ENCODE results near the gene HAAO.

HAAO gene

GRCh38 chr2:42722320-42723190 is 69.8 kb downstream of the HAAO start:
- no peaks in the 10 kb centered on the region for H3K36me3 ChIP-seq (ENCODE audit: control insufficient read depth, insufficient read depth, low read length)
- peaks cover 5% of the 10 kb centered on the region for H3K4me1 ChIP-seq (ENCODE audit: control insufficient read depth, low read depth, low read length)
- peak overlapping the region; percentile 26 for H3K56ac ChIP-seq (ENCODE audit: low read length)
- no peaks in the 10 kb centered on the region for H3K79me2 ChIP-seq (ENCODE audit: control insufficient read depth, insufficient read depth, low read length)
- no peak overlapping the region for H2BK5ac ChIP-seq (ENCODE audit: low read length)
- no peak overlapping the region for H4K5ac ChIP-seq (ENCODE audit: low read length)
- peak overlapping the region; percentile 64 for H3K18ac ChIP-seq (ENCODE audit: low read length)
- no peaks in the 10 kb centered on the region for H3K27me3 ChIP-seq (ENCODE audit: insufficient read depth, low read length, poor library complexity)
- no peak overlapping the region for H4K8ac ChIP-seq (ENCODE audit: low read depth, low read length)
- no peak overlapping the region for H3K4me3 ChIP-seq (ENCODE audit: low read length)
- DNase-seq: peak; percentile 94
- WGBS (ENCODE audit: extremely low coverage, insufficient coverage, low lambda C conversion rate): no CpG with 5 or more reads among the region's 7 CpGs
- no peaks in the 10 kb centered on the region for H3K79me1 ChIP-seq (ENCODE audit: low read length)
- no peak overlapping the region for H2BK15ac ChIP-seq (replicated peaks; ENCODE audit: low read depth)
- H3K4ac ChIP-seq (ENCODE audit: low read depth, low read length): no peak overlapping the region
- no peak overlapping the region for H2AK5ac ChIP-seq (ENCODE audit: low read length)
- no peak overlapping the region for H2BK120ac ChIP-seq (ENCODE audit: low read depth, low read length)
- H3K23ac ChIP-seq (ENCODE audit: low read length): no peak overlapping the region
- no peak overlapping the region for H3K9ac ChIP-seq (ENCODE audit: low read length)
- no peak overlapping the region for H3K27ac ChIP-seq (ENCODE audit: low read depth, low read length)
- H3K4me2 ChIP-seq (ENCODE audit: low read length): no peak overlapping the region

- Histone ChIP-seq H3K4ac (ENCODE audit: low read depth, low read length) (no peak overlapping the region), H3K36me3 (ENCODE audit: control insufficient read depth, insufficient read depth, low read length) (no peaks in the 10 kb centered on the region), H2BK5ac (ENCODE audit: low read length) (no peak overlapping the region), H3K4me1 (ENCODE audit: control insufficient read depth, low read depth, low read length) (peaks cover 5% of the 10 kb centered on the region), H3K23ac (ENCODE audit: low read length) (no peak overlapping the region), H3K4me3 (ENCODE audit: low read length) (no peak overlapping the region), H2AK5ac (ENCODE audit: low read length) (no peak overlapping the region), H3K27me3 (ENCODE audit: insufficient read depth, low read length, poor library complexity) (no peaks in the 10 kb centered on the region), H4K8ac (ENCODE audit: low read depth, low read length) (no peak overlapping the region), H3K18ac (ENCODE audit: low read length) (peak overlapping the region; percentile 64), H3K79me1 (ENCODE audit: low read length) (no peaks in the 10 kb centered on the region), H2BK15ac (replicated peaks; ENCODE audit: low read depth) (no peak overlapping the region), H3K79me2 (ENCODE audit: control insufficient read depth, insufficient read depth, low read length) (no peaks in the 10 kb centered on the region), H2BK120ac (ENCODE audit: low read depth, low read length) (no peak overlapping the region), H3K4me2 (ENCODE audit: low read length) (no peak overlapping the region), H3K9ac (ENCODE audit: low read length) (no peak overlapping the region), H4K5ac (ENCODE audit: low read length) (no peak overlapping the region), H3K27ac (ENCODE audit: low read depth, low read length) (no peak overlapping the region), H3K56ac (ENCODE audit: low read length) (no peak overlapping the region)
- no peak for DNase-seq
- WGBS (ENCODE audit: extremely low coverage, insufficient coverage, low lambda C conversion rate): no CpG with 5 or more reads among the region's 2 CpGs
These were observed 70.5 kb downstream of the HAAO start for GRCh38 chr2:42721898-42722297.

Data from mesendoderm (in vitro differentiated cells).